Measurements from ENCODE around the gene ZNRD2. TPM values are rescaled to one million over a fixed set of nuclear protein-coding genes. Genes with fewer than 3 reads are reported as not detected.

The ZNRD2 gene
- total and polyA plus RNA-seq, 2 of the 8 experiments (the other 6 are each of a cell fraction or from before 2014, with no cell fraction given) = 53.4 to 125 TPM

DNA sequence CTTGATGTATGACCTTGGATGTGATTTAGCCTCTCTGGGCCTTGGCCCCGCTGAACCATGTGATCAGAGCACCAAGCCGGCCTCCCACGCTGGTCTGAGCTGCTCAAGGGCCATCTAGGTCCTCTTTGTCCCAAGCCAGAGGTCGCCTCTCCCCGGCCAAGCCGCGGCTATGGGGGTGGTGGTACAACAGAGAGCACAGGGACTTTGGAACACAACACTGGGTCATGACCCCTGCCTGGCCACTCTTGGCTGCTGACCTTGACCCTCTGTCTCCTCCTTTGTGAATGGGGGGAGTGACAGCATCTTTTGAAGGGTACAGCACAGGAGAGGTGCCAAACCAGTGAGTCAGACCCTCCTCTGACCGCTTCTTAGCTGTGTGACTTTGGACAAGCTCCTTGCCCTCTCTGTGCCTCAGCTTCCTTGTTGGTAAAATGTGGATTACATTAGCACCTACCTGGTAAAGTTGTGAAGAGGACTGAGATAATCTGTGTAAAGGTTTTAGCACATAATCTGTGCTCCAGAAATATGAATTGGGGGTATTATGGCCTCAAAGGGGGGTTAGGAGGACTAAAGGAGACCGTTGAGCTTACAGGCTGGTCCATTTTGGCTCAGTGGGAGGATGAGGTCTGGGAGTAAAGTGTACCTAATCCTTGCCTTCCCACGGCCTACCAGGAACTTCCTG is 40.7 kb upstream of the ZNRD2 start:
- H2AK5ac ChIP-seq (ENCODE audit: low read depth, low read length) = no peak overlapping the region
- peaks cover 0 to 3% of the 10 kb centered on the region in 2 experiments; a peak in 1 of 4 replicates for H3K79me2 ChIP-seq (ENCODE audit: control insufficient read depth in 1 of 2, insufficient read depth in 2 of 2, low read length in 2 of 2)
- no peak overlapping the region for H3K4me3 ChIP-seq (ENCODE audit: extremely low read depth in 1 of 4, insufficient read depth in 2 of 4, low read depth in 3 of 4, low read length in 4 of 4)
- POLR2A ChIA-PET (ENCODE audit: partially characterized antibody) = interaction anchor here (0.6 to 7.7 kb wide), 9 partner anchors 10 to 113 kb away, joined by 3 to 62 read pairs (median 6); partner anchors contain the start of genes EHBP1L1 and PCNX3
- no peak overlapping the region for H3K4ac ChIP-seq (replicated peaks; ENCODE audit: insufficient read length, low read depth, low read length)
- peaks cover 0 to 23% of the 10 kb centered on the region in 2 experiments for H4K20me1 ChIP-seq (replicated peaks in 1 of 2; ENCODE audit: control insufficient read depth in 1 of 2, insufficient read depth in 2 of 2, low read length in 2 of 2)
- H2BK120ac ChIP-seq (replicated peaks; ENCODE audit: low read depth, low read length) = no peak overlapping the region
- H3K18ac ChIP-seq (ENCODE audit: extremely low read depth, low read length) = no peak overlapping the region
- H2BK5ac ChIP-seq (ENCODE audit: low read depth, low read length) = no peak overlapping the region
- CTCF ChIA-PET (ENCODE audit: partially characterized antibody) = interaction anchor here (0.5 to 6.1 kb wide), 23 partner anchors 9 to 256 kb away, joined by 3 to 31 read pairs (median 3); partner anchors contain the start of genes EHBP1L1, FAM89B and ZNRD2
- no peak overlapping the region for H2AFZ ChIP-seq (ENCODE audit: low read length)
- DNase-seq (ENCODE audit: low read depth in 1 of 2, low spot score in 2 of 2) = no peak
- H4K8ac ChIP-seq (ENCODE audit: extremely low read depth, insufficient read depth, low read length) = no peak overlapping the region
- H2BK15ac ChIP-seq (ENCODE audit: low read length) = no peak overlapping the region
- H3K9me3 ChIP-seq (ENCODE audit: insufficient read depth in 2 of 2, low read depth in 1 of 2, low read length in 1 of 2) = no peaks in the 10 kb centered on the region
- no peak overlapping the region for H2BK12ac ChIP-seq (ENCODE audit: low read depth, low read length)
- H3K9ac ChIP-seq (replicated peaks in 1 of 4; ENCODE audit: extremely low read depth in 1 of 4, low read depth in 3 of 4, low read length in 3 of 4) = no peak overlapping the region
- no peak overlapping the region for H4K91ac ChIP-seq (replicated peaks; ENCODE audit: insufficient read length, low read length)
- TF ChIP-seq CHD2 (IDR thresholded peaks at IDR 0.05; ENCODE audit: low read length) = no peak
- TF ChIP-seq KDM1A (IDR thresholded peaks at IDR 0.05; ENCODE audit: borderline replicate concordance, low read length) = 0 out of 2 replicates have a peak, but pooled peaks have one; percentile 58
- FAIRE-seq = no peak
- no peak overlapping the region for H3K23ac ChIP-seq (ENCODE audit: insufficient read length)
- peaks cover 0 to 7% (median 5%) of the 10 kb centered on the region in 4 experiments; a peak in 5 of 7 replicates for H3K4me1 ChIP-seq (replicated peaks in 1 of 4; ENCODE audit: control insufficient read depth in 3 of 4, insufficient read depth in 4 of 4, low read length in 3 of 4)
- H3K14ac ChIP-seq (ENCODE audit: insufficient read length) = no peak overlapping the region
- peaks cover 8% of the 10 kb centered on the region; the same call in 1 of the 2 replicates for H3K23me2 ChIP-seq (ENCODE audit: low read depth, low read length)
- H3K27ac ChIP-seq (ENCODE audit: low read depth, low read length) = no peak overlapping the region
- H4K5ac ChIP-seq (ENCODE audit: insufficient read length, low read depth, low read length) = no peak overlapping the region
- H3K79me1 ChIP-seq (ENCODE audit: low read depth, low read length) = no peaks in the 10 kb centered on the region; the same call in 1 of the 2 replicates
- H3K4me2 ChIP-seq (ENCODE audit: insufficient read depth in 1 of 2, low read depth in 2 of 2, low read length in 2 of 2) = no peak overlapping the region
- WGBS, 2 experiments (ENCODE audit: extremely low coverage in 1 of 2, insufficient coverage in 1 of 2, insufficient read length in 1 of 2, insufficient replicate concordance in 2 of 2, low coverage in 1 of 2, low lambda C conversion rate in 2 of 2, missing lambda C conversion rate in 1 of 2) = 94% methylated on average over 10 of the region's 10 CpGs; no CpG with 5 or more reads in 1 of the 2 experiments
- H2BK20ac ChIP-seq (ENCODE audit: low read length) = no peak overlapping the region
- peaks cover 2 to 24% (median 16%) of the 10 kb centered on the region in 4 experiments for H3K36me3 ChIP-seq (ENCODE audit: control insufficient read depth in 2 of 4, insufficient read depth in 4 of 4, low read length in 3 of 4)
- no peak overlapping the region for H3K56ac ChIP-seq (replicated peaks; ENCODE audit: insufficient read length, low read depth, low read length)
- H3K27me3 ChIP-seq (replicated peaks in 1 of 4; ENCODE audit: control insufficient read depth in 3 of 4, extremely low read depth in 1 of 4, insufficient read depth in 3 of 4, low read length in 3 of 4) = no peaks in the 10 kb centered on the region
